ENCODE measurements around the gene CARS2. TPM values are rescaled to one million over a fixed set of nuclear protein-coding genes. Genes with fewer than 3 reads are reported as not detected.

CARS2 gene
- total RNA-seq, 4 donors from 2014 or later: 49.0 to 78.1 (median 68.4) TPM

DNA sequence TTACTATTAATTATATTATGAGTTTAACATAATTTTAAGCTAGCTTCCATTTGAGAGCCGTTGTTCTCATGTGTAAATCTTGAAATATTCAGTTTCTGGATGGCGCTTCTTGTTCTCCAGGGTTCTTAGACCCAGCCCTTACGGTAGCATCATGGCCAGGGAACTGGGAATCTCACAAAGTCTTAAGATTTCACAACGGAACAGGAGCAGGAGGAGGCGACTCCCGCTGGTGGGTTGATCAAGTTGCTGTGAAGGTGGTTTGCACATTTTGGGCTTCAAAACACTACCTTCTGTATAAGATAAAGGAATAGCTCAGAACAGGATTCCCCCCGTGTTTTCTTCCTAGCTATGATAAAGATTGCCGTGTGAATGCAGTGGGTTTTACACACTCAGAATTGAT, 87.7 kb downstream of the CARS2 start:
- Histone ChIP-seq H3K9me3 (no peaks in the 10 kb centered on the region), H3K27ac (peak overlapping the region; percentile 34 to 97 (median 93)), H3K4me1 (peaks cover 31 to 35% of the 10 kb centered on the region in 2 donors), H3K36me3 (peaks cover 0 to 6% of the 10 kb centered on the region in 2 donors), H3K27me3 (no peaks in the 10 kb centered on the region), H3K4me3 (replicated peaks in 1 of 3) (no peak overlapping the region)
- TF ChIP-seq, protein P1, sequence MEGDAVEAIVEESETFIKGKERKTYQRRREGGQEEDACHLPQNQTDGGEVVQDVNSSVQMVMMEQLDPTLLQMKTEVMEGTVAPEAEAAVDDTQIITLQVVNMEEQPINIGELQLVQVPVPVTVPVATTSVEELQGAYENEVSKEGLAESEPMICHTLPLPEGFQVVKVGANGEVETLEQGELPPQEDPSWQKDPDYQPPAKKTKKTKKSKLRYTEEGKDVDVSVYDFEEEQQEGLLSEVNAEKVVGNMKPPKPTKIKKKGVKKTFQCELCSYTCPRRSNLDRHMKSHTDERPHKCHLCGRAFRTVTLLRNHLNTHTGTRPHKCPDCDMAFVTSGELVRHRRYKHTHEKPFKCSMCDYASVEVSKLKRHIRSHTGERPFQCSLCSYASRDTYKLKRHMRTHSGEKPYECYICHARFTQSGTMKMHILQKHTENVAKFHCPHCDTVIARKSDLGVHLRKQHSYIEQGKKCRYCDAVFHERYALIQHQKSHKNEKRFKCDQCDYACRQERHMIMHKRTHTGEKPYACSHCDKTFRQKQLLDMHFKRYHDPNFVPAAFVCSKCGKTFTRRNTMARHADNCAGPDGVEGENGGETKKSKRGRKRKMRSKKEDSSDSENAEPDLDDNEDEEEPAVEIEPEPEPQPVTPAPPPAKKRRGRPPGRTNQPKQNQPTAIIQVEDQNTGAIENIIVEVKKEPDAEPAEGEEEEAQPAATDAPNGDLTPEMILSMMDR (IDR thresholded peaks at IDR 0.05): no peak
- no peak for TF ChIP-seq POLR2A (IDR thresholded peaks at IDR 0.05)
- no peak for DNase-seq
- WGBS, 2 donors: 79 to 86% methylated on average over 8 of the region's 8 CpGs
- intact Hi-C loops (cut with DNase I): no loop called here

DNA sequence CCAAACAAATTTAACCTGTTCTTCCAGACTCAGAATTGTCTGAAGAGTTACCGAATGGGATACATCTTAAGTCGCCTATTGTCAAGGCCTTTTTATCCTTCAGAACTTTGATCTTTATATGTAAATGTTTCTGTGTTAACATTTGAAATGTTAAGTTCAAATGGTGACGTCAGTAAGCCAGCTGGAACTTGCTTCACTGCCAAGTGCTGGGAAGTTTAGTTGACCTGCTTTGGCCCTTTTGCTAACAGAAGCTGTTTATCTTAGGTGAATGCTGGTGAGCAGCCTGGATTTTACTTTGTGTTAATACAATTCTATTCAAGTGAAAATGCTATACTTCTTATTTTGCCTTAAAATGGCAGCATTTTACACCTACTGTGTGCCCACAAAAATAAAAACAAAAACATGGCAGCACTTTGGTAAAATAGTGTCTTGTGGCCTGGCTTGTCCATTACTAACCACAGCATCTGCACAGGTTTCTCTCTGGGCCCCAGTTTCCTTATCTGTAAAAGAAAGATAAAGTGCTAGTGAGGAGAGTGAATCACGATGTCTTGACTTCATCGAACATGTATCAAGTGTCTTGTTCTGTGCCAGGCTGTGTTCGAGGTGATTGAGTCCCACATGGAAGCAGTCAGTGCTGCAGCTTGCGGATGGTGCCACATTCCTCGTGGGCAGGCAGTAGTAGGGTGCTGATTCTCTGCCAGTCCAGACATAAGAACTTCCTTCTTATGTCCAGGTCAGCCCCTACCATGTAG, 88.4 kb downstream of the CARS2 start:
- H3K9me3 ChIP-seq: no peaks in the 10 kb centered on the region
- 17 to 25% methylated on average over 8 of the region's 8 CpGs for WGBS, 2 donors
- H3K4me3 ChIP-seq (replicated peaks in 1 of 3): no peak overlapping the region
- peak; percentile 62 to 63 for DNase-seq
- intact Hi-C loops (cut with DNase I): no loop called here
- TF ChIP-seq, protein P1 (IDR thresholded peaks at IDR 0.05): no peak
- no peak for TF ChIP-seq POLR2A (IDR thresholded peaks at IDR 0.05)
- peaks cover 31 to 35% of the 10 kb centered on the region in 2 donors for H3K4me1 ChIP-seq
- H3K27ac ChIP-seq: peak overlapping the region; percentile 34 to 97 (median 93)
- H3K27me3 ChIP-seq: no peaks in the 10 kb centered on the region
- no peaks in the 10 kb centered on the region for H3K36me3 ChIP-seq

DNA sequence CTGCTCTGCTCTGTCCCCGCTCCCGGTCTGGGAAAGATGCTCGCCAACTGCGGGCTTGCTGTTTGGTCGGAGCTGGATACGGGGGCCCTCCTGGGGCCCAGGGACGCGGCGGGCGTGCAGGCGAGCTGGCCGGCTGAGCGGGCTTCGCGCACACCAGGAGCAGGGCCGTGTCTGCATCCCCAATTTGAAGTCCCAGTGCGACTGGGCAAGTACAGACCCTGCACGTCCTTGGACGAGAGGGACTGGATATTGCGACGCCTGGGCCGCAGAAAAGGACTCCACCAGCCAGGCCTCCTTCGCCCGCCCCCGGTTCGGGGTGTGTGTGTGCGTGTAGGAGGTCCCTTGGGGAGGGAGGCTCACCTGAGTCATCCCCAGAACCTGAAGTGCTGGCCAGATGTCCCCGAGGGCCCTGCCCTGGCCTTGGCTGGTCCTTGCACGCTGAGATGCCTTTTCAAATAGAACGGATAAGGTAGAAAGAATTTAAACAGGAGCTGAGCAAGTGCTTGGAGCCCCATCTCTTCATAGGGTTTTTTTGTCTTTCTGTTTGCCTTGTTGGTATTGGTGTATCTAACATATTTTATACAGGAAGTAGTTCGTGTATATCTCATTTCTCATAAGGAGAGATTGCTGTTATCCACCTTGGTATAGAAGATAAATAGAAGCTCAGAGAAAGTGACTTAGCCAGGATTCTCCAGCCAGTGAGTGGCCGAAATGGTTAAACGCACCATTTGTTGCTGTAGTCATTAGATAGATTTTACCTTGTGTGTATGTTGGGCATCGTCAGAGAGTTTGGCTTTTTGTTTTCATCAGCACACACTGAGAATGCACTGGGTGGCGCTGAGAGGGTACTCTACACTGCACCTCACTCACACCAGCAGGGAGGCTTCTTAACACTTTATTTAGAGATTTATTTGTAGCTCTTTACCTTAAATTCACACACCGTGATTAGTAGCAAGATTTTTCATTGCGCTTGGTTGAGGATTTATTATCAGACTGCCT, 89.5 kb downstream of the CARS2 start:
- 20 to 37% methylated on average over 10 to 11 of the region's 37 CpGs for WGBS, 2 donors
- no peaks in the 10 kb centered on the region for H3K9me3 ChIP-seq
- H3K4me3 ChIP-seq (replicated peaks in 1 of 3): peak overlapping the region; percentile 77 to 96 (median 95)
- H3K4me1 ChIP-seq: peaks cover 31 to 35% of the 10 kb centered on the region in 2 donors
- no peaks in the 10 kb centered on the region for H3K27me3 ChIP-seq
- DNase-seq: peak; percentile 51 to 52
- intact Hi-C loops (cut with DNase I): no loop called here
- no peaks in the 10 kb centered on the region for H3K36me3 ChIP-seq
- TF ChIP-seq POLR2A (IDR thresholded peaks at IDR 0.05): no peak
- TF ChIP-seq, protein P1 (IDR thresholded peaks at IDR 0.05): no peak
- peak overlapping the region; percentile 78 to 97 (median 93) for H3K27ac ChIP-seq

DNA sequence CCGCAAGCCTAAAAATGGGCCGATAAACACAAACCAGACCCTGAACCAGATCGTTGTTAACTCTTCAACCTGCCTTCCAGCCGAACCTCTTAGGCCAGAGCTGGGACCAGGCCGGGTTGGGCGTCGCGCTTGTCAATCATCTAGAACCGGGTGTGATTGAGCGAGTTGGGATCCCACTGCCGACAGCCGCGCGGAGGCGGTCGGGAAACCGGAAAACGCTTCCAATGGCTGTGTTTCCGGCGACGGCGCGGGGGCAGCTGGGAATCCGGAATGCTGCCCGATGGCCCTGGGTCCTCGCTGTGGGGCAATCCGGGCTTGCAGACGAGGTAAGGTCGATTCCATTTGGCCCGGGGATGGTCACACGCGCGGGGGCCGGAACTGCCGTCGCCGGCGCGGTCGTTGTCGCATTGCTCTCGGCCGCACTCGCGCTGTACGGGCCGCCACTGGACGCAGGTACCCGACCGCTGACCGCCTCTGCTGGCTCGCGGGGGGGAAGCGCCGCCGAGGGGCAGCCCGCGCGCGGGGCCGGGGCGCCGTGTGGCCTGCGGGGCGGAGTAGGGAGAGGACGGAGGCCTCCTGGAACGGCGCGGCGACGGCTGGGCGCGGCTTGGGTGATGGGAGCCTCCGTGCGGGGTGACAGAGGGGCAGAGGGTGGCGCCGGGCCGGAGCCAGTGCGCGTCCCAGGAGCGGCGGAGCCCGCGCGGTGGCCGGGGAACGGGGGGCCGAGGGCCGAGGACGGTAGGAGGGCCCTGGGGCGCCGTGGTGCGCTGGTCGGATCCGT, 90.4 kb downstream of the CARS2 start, which contains the start of gene NAXD:
Gene NAXD (plus strand): TSS at position 224 of the 781 bp plus-strand sequence. CDS start 57 bp downstream, at position 281.
- TF ChIP-seq POLR2A (IDR thresholded peaks at IDR 0.05): peak in 1 of 2 donors; percentile 84
- TF ChIP-seq, protein P1 (IDR thresholded peaks at IDR 0.05): no peak
- DNase-seq: peak; percentile 93 to 94
- H3K36me3 ChIP-seq: no peaks in the 10 kb centered on the region
- no peaks in the 10 kb centered on the region for H3K9me3 ChIP-seq
- intact Hi-C loops (cut with DNase I): no loop called here
- H3K27me3 ChIP-seq: no peaks in the 10 kb centered on the region
- H3K4me3 ChIP-seq (replicated peaks in 1 of 3): peak within 1 kb of the TSS; percentile 77 to 96 (median 95)
- H3K4me1 ChIP-seq: peaks cover 31 to 38% of the 10 kb centered on the region in 2 donors
- H3K27ac ChIP-seq: peak within 1 kb of the TSS; percentile 78 to 97 (median 93)
- 3 to 10% methylated on average over 8 to 21 of the region's 95 CpGs for WGBS, 2 donors
